H9 (cell line): ENCODE data around the gene PCDHGA6. TPM values are rescaled to one million over a fixed set of nuclear protein-coding genes. Genes with fewer than 3 reads are reported as not detected.

ENCODE experiments used
- DNase-seq: peaks from one replicate; pipeline ENCODE4 v3.0.0-alpha.2; 2017
- H2AFZ ChIP-seq: one replicate; pipeline ENCODE4 v1.6.1; 2013; ENCODE audit warnings: mild to moderate bottlenecking, low read length, control low read depth, moderate library complexity
- H2AK5ac ChIP-seq: 2 replicates; pipeline ENCODE4 v1.6.1; 2013; ENCODE audit warnings: low read length, control low read depth, mixed read lengths; ENCODE audit not compliant: insufficient read length
- H2BK120ac ChIP-seq: one replicate; pipeline ENCODE4 v1.6.1; 2013; ENCODE audit warnings: low read depth, mild to moderate bottlenecking, low read length, control low read depth, inconsistent platforms; ENCODE audit not compliant: poor library complexity, severe bottlenecking
- H2BK12ac ChIP-seq: 2 replicates; pipeline ENCODE4 v1.6.1; 2013; ENCODE audit warnings: low read length, control low read depth, mixed read lengths, low read depth; ENCODE audit not compliant: insufficient read length
- H2BK15ac ChIP-seq: 2 replicates; pipeline ENCODE4 v1.6.1; 2013; ENCODE audit warnings: low read depth, low read length, control low read depth
- H2BK20ac ChIP-seq: one replicate; pipeline ENCODE4 v1.6.1; 2013; ENCODE audit warnings: low read depth, mild to moderate bottlenecking, low read length, control low read depth, inconsistent platforms; ENCODE audit not compliant: poor library complexity, severe bottlenecking
- H2BK5ac ChIP-seq: 2 replicates; pipeline ENCODE4 v1.6.1; 2013; ENCODE audit warnings: low read length, control low read depth, mixed read lengths; ENCODE audit not compliant: insufficient read length
- H3K14ac ChIP-seq: 2 replicates; pipeline ENCODE4 v1.6.1; 2013; ENCODE audit warnings: low read length, control low read depth; ENCODE audit not compliant: insufficient read depth
- H3K18ac ChIP-seq: 2 replicates; pipeline ENCODE4 v1.6.1; 2013; ENCODE audit warnings: low read depth, mild to moderate bottlenecking, mixed read lengths, low read length, control low read depth; ENCODE audit not compliant: insufficient read length
- H3K23ac ChIP-seq: 2 replicates; pipeline ENCODE4 v1.6.1; 2013; ENCODE audit warnings: low read length, control low read depth, mixed read lengths, low read depth; ENCODE audit not compliant: insufficient read length
- H3K23me2 ChIP-seq: 2 replicates; pipeline ENCODE4 v1.6.1; 2013; ENCODE audit warnings: low read depth, mild to moderate bottlenecking, mixed read lengths, low read length, control low read depth; ENCODE audit not compliant: insufficient read length, poor library complexity, severe bottlenecking
- H3K27ac ChIP-seq: 2 replicates; pipeline ENCODE4 v1.5.1; 2013; ENCODE audit warnings: low read length, control low read depth, mixed read lengths, low read depth; ENCODE audit not compliant: insufficient read length
- H3K27me3 ChIP-seq: 2 replicates; pipeline ENCODE4 v1.6.1; 2013; ENCODE audit warnings: low read length, control low read depth, inconsistent platforms; ENCODE audit not compliant: insufficient read depth
- H3K4ac ChIP-seq: 2 replicates; pipeline ENCODE4 v1.6.1; 2013; ENCODE audit warnings: low read depth, mild to moderate bottlenecking, control low read depth, inconsistent platforms, low read length, moderate library complexity
- H3K4me1 ChIP-seq: 2 replicates; pipeline ENCODE4 v1.6.1; 2013; ENCODE audit warnings: low read length, control low read depth, inconsistent platforms; ENCODE audit not compliant: insufficient read depth
- H3K4me2 ChIP-seq: 2 replicates; pipeline ENCODE4 v1.6.1; 2013; ENCODE audit warnings: low read length, control low read depth, mixed read lengths; ENCODE audit not compliant: insufficient read length, insufficient read depth
- H3K56ac ChIP-seq: 2 replicates; pipeline ENCODE4 v1.6.1; 2013; ENCODE audit warnings: low read depth, mild to moderate bottlenecking, mixed read lengths, low read length, control low read depth; ENCODE audit not compliant: insufficient read length
- H3K79me1 ChIP-seq: 2 replicates; pipeline ENCODE4 v1.6.1; 2013; ENCODE audit warnings: low read depth, mild to moderate bottlenecking, moderate library complexity, low read length, control low read depth, inconsistent platforms; ENCODE audit not compliant: insufficient read depth, poor library complexity, severe bottlenecking
- H3K79me2 ChIP-seq: 2 replicates; pipeline ENCODE4 v1.6.1; 2013; ENCODE audit warnings: low read length, control low read depth, inconsistent platforms; ENCODE audit not compliant: insufficient read depth
- H3K9ac ChIP-seq: 2 replicates; pipeline ENCODE4 v1.6.1; 2013; ENCODE audit warnings: low read length, control low read depth, mixed read lengths; ENCODE audit not compliant: insufficient read length; ENCODE audit errors: extremely low read depth
- H3K9me3 ChIP-seq: one replicate; pipeline ENCODE4 v1.6.1; 2013; ENCODE audit warnings: low read depth, low read length, inconsistent platforms; ENCODE audit not compliant: control insufficient read depth
- H3T11ph ChIP-seq: one replicate; pipeline ENCODE4 v1.6.1; 2013; ENCODE audit warnings: mild to moderate bottlenecking, low read length, control low read depth, inconsistent platforms
- H4K20me1 ChIP-seq: one replicate; pipeline ENCODE4 v1.6.1; 2013; ENCODE audit not compliant: control insufficient read depth, insufficient read length, insufficient read depth
- H4K5ac ChIP-seq: 2 replicates; pipeline ENCODE4 v1.6.1; 2013; ENCODE audit warnings: low read depth, mild to moderate bottlenecking, mixed read lengths, low read length, control low read depth; ENCODE audit not compliant: insufficient read length
- H4K8ac ChIP-seq: replicated peaks from 2 replicates; pipeline ENCODE4 v1.6.1; 2013; ENCODE audit warnings: low read length, control low read depth, mixed read lengths, low read depth; ENCODE audit not compliant: insufficient read length
- H4K91ac ChIP-seq: 2 replicates; pipeline ENCODE4 v1.6.1; 2013; ENCODE audit warnings: low read depth, mild to moderate bottlenecking, moderate library complexity, mixed read lengths, low read length, control low read depth; ENCODE audit not compliant: insufficient read length
- H3K27ac Mint-ChIP-seq, 3 experiments: 2 replicates in 2 of 3; 3 replicates in 1 of 3; pipeline ENCODE4 v1.8.0; 2020 to 2021; ENCODE audit warnings: mixed read lengths in 3 of 3, mild to moderate bottlenecking in 1 of 3, moderate library complexity in 1 of 3
- H3K27me3 Mint-ChIP-seq: 2 replicates; pipeline ENCODE4 v1.8.0; 2021; ENCODE audit warnings: low read depth, mild to moderate bottlenecking, moderate library complexity, mixed read lengths
- H3K36me3 Mint-ChIP-seq, 3 experiments: 2 replicates in 2 of 3; 3 replicates in 1 of 3; pipeline ENCODE4 v1.8.0; 2020 to 2021; ENCODE audit warnings: low read depth in 3 of 3, mixed read lengths in 3 of 3; ENCODE audit not compliant: insufficient read depth in 1 of 3
- H3K4me1 Mint-ChIP-seq, 2 experiments: 2 replicates each; pipeline ENCODE4 v1.8.0; 2020; ENCODE audit warnings: mixed read lengths in 2 of 2
- H3K4me3 Mint-ChIP-seq, 2 experiments: 2 replicates in 1 of 2; 3 replicates in 1 of 2; pipeline ENCODE4 v1.8.0; 2020 to 2021; ENCODE audit warnings: mild to moderate bottlenecking in 2 of 2, mixed read lengths in 2 of 2, moderate library complexity in 1 of 2
- H3K9me3 Mint-ChIP-seq, 2 experiments: 2 replicates in 1 of 2; 3 replicates in 1 of 2; pipeline ENCODE4 v1.8.0; 2020; ENCODE audit warnings: mild to moderate bottlenecking in 2 of 2, mixed read lengths in 2 of 2, moderate library complexity in 1 of 2
- WGBS: extraction: QIAGEN DNeasy Blood & Tissue Kit; methylation state at CpG from one replicate; pipeline ENCODE4 v1.1.7; 2013; ENCODE audit warnings: missing lambda C conversion rate, low lambda C conversion rate, mixed read lengths; ENCODE audit not compliant: insufficient read length; ENCODE audit errors: extremely low coverage; 5-methylcytosine and 5-hydroxymethylcytosine counted together
- total RNA-seq: library from RNA; stranded (reverse); gene quantifications from 2 replicates; pipeline ENCODE4 v1.2.1, GENCODE V29; 2021
- TF ChIP-seq, protein P1 (sequence below): fragments of 200-600 bp; sonication (generic); conservative IDR thresholded peaks from 3 replicates; pipeline ENCODE4 v1.8.0; 2021; ENCODE audit warnings: antibody characterized with exemption, mild to moderate bottlenecking

PCDHGA6 gene
- total RNA-seq, 1 experiment from 2014 or later = 1.7 TPM

DNA sequence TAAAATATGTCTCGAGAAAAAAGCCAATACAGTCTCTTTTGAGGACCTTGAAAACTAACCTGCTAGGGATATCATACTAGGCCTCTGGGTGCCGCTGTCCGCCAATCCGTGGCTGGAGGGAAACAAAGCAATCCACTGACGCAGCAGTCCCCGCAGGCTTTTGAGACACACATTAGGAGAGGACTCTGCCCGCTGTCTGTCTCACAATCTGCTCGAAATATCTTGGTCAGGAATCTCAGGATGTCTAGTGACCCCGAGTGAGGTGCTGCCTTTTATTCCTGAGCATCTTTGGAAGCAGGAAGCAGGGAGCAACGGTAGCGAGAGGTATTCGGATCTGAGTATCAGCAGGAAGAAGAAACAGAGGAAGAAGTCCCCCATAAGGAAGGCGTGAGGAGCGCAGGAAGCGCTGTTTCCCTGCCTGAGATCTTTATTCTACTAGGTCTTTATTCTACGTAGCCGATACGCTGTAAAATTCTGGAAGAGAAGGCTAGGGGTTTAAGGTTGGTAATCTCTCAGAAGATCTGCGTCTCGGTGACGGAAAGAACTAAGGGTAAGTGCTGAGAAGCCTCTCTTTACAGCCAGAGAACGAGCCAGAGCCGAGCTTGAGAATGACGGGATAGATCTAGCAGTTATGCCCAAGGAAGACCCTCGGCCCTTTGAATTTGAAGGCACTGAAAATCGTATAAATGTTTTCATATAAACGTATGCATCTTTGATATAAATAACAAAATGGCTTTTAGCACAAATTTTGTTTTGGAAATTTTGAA is 47.4 kb upstream of the PCDHGA6 start:
- Histone ChIP-seq H3K79me1 (no peaks in the 10 kb centered on the region), H2BK5ac (no peak overlapping the region), H2AK5ac (no peak overlapping the region), H4K5ac (no peak overlapping the region), H3K79me2 (no peaks in the 10 kb centered on the region), H4K20me1 (no peaks in the 10 kb centered on the region), H4K91ac (no peak overlapping the region), H2BK120ac (no peak overlapping the region), H3K23me2 (peaks cover 9% of the 10 kb centered on the region), H3K4me2 (peak overlapping the region; percentile 63), H3K23ac (no peak overlapping the region), H2AFZ (peak overlapping the region; percentile 99), H3K4me1 (no peaks in the 10 kb centered on the region), H3K18ac (peak overlapping the region; percentile 79), H3K14ac (peak overlapping the region; percentile 83; the same call in 1 of the 2 replicates), H3K9me3 (peaks cover 8% of the 10 kb centered on the region), H2BK20ac (no peak overlapping the region), H4K8ac (no peak overlapping the region), H3K27me3 (no peaks in the 10 kb centered on the region), H3K4ac (no peak overlapping the region; the same call in 1 of the 2 replicates), H2BK15ac (no peak overlapping the region), H3K27ac (no peak overlapping the region), H3K56ac (no peak overlapping the region), H3K9ac (peak overlapping the region; percentile 53), H2BK12ac (no peak overlapping the region), H3T11ph (no peak overlapping the region)
- H3K27me3 Mint-ChIP-seq = peaks cover 7% of the 10 kb centered on the region
- peak; percentile 82 for DNase-seq
- peak overlapping the region in 1 of 3 experiments; percentile 99; a peak in 3 of 7 replicates for H3K27ac Mint-ChIP-seq
- whole genome bisulfite sequencing = no CpG with 5 or more reads among the region's 27 CpGs
- H3K9me3 Mint-ChIP-seq = peaks cover 33 to 61% of the 10 kb centered on the region in 2 experiments
- TF ChIP-seq, protein P1, sequence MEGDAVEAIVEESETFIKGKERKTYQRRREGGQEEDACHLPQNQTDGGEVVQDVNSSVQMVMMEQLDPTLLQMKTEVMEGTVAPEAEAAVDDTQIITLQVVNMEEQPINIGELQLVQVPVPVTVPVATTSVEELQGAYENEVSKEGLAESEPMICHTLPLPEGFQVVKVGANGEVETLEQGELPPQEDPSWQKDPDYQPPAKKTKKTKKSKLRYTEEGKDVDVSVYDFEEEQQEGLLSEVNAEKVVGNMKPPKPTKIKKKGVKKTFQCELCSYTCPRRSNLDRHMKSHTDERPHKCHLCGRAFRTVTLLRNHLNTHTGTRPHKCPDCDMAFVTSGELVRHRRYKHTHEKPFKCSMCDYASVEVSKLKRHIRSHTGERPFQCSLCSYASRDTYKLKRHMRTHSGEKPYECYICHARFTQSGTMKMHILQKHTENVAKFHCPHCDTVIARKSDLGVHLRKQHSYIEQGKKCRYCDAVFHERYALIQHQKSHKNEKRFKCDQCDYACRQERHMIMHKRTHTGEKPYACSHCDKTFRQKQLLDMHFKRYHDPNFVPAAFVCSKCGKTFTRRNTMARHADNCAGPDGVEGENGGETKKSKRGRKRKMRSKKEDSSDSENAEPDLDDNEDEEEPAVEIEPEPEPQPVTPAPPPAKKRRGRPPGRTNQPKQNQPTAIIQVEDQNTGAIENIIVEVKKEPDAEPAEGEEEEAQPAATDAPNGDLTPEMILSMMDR = peak; percentile 77
- H3K4me3 Mint-ChIP-seq = peak overlapping the region; percentile 35 to 80; a peak in 2 of 5 replicates
- H3K36me3 Mint-ChIP-seq = peaks cover 6 to 24% (median 8%) of the 10 kb centered on the region in 3 experiments; a peak in 6 of 7 replicates
- peaks cover 5 to 6% of the 10 kb centered on the region in 2 experiments for H3K4me1 Mint-ChIP-seq
